T-helper 17 cell (primary cell): ENCODE data around the gene CEP43. TPM values are rescaled to one million over a fixed set of nuclear protein-coding genes. Genes with fewer than 3 reads are reported as not detected.
A peak's percentile ranks its signal among the peaks of the same experiment; 100 is the strongest.

Experiments used
- ATAC-seq: fragments of 150-1000 bp; cut with Tn5 transposase; 2 replicates; pipeline ENCODE4 v1.10.0; 2021; ENCODE audit warnings: mild to moderate bottlenecking, moderate library complexity
- DNase-seq, 3 donors: peaks; one replicate each; pipeline versions ENCODE4 v3.0.0 to v3.0.0-alpha.2; 2020 to 2021
- H3K9me3 ChIP-seq: one replicate; pipeline ENCODE4 v1.7.0; 2013; ENCODE audit warnings: low read length, mild to moderate bottlenecking; ENCODE audit not compliant: control insufficient read depth, poor library complexity, severe bottlenecking
- H3K27ac Mint-ChIP-seq: one replicate; pipeline ENCODE4 v1.8.0; 2022; ENCODE audit warnings: mild to moderate bottlenecking, moderate library complexity, mixed read lengths
- H3K27me3 Mint-ChIP-seq: one replicate; pipeline ENCODE4 v1.8.0; 2022; ENCODE audit warnings: mixed read lengths
- H3K36me3 Mint-ChIP-seq: one replicate; pipeline ENCODE4 v1.8.0; 2022; ENCODE audit warnings: low read depth, mixed read lengths
- H3K4me1 Mint-ChIP-seq: one replicate; pipeline ENCODE4 v1.8.0; 2022; ENCODE audit warnings: mild to moderate bottlenecking, mixed read lengths
- H3K4me3 Mint-ChIP-seq: one replicate; pipeline ENCODE4 v1.8.0; 2022; ENCODE audit warnings: mild to moderate bottlenecking, moderate library complexity, mixed read lengths
- total RNA-seq, 4 donors: library from RNA in 2 of 4; stranded (reverse) in 2 of 4; gene quantifications; one replicate each; pipeline ENCODE4 v1.2.3 and lab custom pipeline; 2022 to 2026

CEP43 gene
- total RNA-seq, 2 donors from 2014 or later, result 19.8 to 24.0 TPM

DNA sequence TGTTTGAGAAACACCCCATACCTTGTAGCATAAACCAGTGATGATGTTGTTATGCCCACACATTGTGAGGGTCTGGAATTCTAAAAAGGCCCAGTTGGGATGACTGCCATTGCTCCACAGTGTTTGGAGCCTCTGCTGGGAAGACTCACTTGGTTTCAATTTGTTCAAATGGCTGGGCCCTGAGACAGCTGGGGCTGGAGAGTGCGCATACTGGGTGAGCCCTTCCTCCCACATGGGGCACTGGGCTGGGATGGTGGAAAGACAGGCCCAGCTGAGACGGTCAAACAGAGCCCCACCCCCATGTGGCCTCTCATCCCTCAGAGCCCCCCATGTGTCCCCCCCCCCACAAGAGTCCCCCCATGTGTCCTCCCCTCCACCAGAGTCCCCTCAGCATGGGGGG is 22.6 kb upstream of the CEP43 start:
- no peak for DNase-seq

GRCh38 chr6:166977621-166978525 is 21.3 kb upstream of the CEP43 start:
- Mint-ChIP-seq H3K27ac (no peak overlapping the region), H3K4me3 (no peak overlapping the region)

More for the DNA sequence above, 22.6 kb upstream of the CEP43 start:
- Mint-ChIP-seq H3K27me3 (no peaks in the 10 kb centered on the region), H3K27ac (no peak overlapping the region), H3K36me3 (no peaks in the 10 kb centered on the region), H3K4me1 (peaks cover 8% of the 10 kb centered on the region), H3K4me3 (no peak overlapping the region)
- H3K9me3 ChIP-seq, result no peaks in the 10 kb centered on the region
- no peak for ATAC-seq

DNA sequence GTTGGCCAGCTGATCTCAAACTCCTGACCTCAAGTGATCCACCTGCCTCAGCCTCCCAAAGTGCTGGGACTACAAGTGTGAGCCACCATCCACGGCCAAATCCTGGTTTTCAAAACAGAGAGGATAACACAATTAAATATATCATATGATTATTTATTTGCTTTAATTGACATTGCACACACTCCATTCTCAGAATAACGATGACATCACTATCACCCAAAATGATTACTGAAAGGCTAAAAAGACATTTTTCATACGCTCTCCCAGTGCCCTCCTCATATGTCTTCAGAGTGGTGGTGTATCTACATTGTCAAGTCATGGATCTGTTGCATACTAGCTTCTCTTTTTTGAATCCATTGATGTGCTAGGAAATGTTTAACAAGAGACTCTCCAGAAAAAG is 18.5 kb upstream of the CEP43 start:
- ATAC-seq (no peak), DNase-seq (no peak)
- Mint-ChIP-seq H3K4me1 (peaks cover 4% of the 10 kb centered on the region), H3K27ac (no peak overlapping the region), H3K27me3 (no peaks in the 10 kb centered on the region), H3K4me3 (no peak overlapping the region), H3K36me3 (peaks cover 7% of the 10 kb centered on the region)
- H3K9me3 ChIP-seq, result no peaks in the 10 kb centered on the region

More at GRCh38 chr6:166977621-166978525, 21.3 kb upstream of the CEP43 start:
- ATAC-seq (no peak), DNase-seq (no peak)
- H3K9me3 ChIP-seq, result no peaks in the 10 kb centered on the region
- peaks cover 3% of the 10 kb centered on the region for H3K36me3 Mint-ChIP-seq
- H3K4me1 Mint-ChIP-seq, result peaks cover 8% of the 10 kb centered on the region
- no peaks in the 10 kb centered on the region for H3K27me3 Mint-ChIP-seq

DNA sequence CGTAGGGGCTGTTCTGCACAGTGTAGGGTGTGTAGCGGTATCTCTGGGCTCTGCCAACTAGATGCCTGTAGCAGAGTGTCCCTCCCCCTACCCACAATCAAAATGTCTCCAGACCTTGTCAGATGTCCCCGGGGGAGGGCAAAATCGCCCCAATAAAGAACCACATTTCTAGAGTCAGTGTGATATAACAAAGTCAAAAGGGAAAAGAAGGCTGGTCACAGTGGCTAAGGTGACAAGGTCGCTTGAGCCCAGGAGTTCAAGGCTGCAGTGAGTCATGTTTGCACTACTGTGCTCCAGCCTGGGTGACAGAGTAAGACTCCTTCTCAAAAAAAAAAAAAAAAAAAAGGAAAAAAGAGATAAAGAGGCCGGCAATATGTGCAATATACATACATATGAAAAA is 11.7 kb upstream of the CEP43 start:
- Mint-ChIP-seq H3K27me3 (no peaks in the 10 kb centered on the region), H3K36me3 (peaks cover 7% of the 10 kb centered on the region), H3K27ac (peak overlapping the region; percentile 29), H3K4me1 (peaks cover 20% of the 10 kb centered on the region), H3K4me3 (no peak overlapping the region)
- no peak for ATAC-seq
- no peaks in the 10 kb centered on the region for H3K9me3 ChIP-seq
- DNase-seq, result no peak

GRCh38 chr6:166987930-166988329 is 11.3 kb upstream of the CEP43 start:
- H3K4me3 Mint-ChIP-seq, result peak overlapping the region; percentile 53
- peaks cover 20% of the 10 kb centered on the region for H3K4me1 Mint-ChIP-seq
- peak; percentile 37 for ATAC-seq
- no peaks in the 10 kb centered on the region for H3K9me3 ChIP-seq
- H3K36me3 Mint-ChIP-seq, result peaks cover 3% of the 10 kb centered on the region
- peak overlapping the region; percentile 29 for H3K27ac Mint-ChIP-seq
- no peak for DNase-seq
- no peaks in the 10 kb centered on the region for H3K27me3 Mint-ChIP-seq

GRCh38 chr6:166988674-166989201 is 10.5 kb upstream of the CEP43 start:
- Mint-ChIP-seq H3K36me3 (no peaks in the 10 kb centered on the region), H3K4me1 (peaks cover 22% of the 10 kb centered on the region), H3K27me3 (no peaks in the 10 kb centered on the region), H3K27ac (no peak overlapping the region), H3K4me3 (no peak overlapping the region)
- DNase-seq (no peak), ATAC-seq (no peak)
- H3K9me3 ChIP-seq, result no peaks in the 10 kb centered on the region

- ATAC-seq (peak; percentile 92), DNase-seq (peak in 2 of 3 donors; percentile 13 to 45)
- Mint-ChIP-seq H3K4me1 (peaks cover 24% of the 10 kb centered on the region), H3K27me3 (no peaks in the 10 kb centered on the region), H3K36me3 (no peaks in the 10 kb centered on the region), H3K4me3 (no peak overlapping the region), H3K27ac (no peak overlapping the region)
- no peaks in the 10 kb centered on the region for H3K9me3 ChIP-seq
These were observed 9.7 kb upstream of the CEP43 start for GRCh38 chr6:166989427-166990032.

GRCh38 chr6:166996406-166996805 is 2.8 kb upstream of the CEP43 start:
- H3K4me3 Mint-ChIP-seq, result no peak overlapping the region
- H3K9me3 ChIP-seq, result no peaks in the 10 kb centered on the region
- no peak for DNase-seq
- H3K4me1 Mint-ChIP-seq, result peaks cover 36% of the 10 kb centered on the region
- H3K27me3 Mint-ChIP-seq, result no peaks in the 10 kb centered on the region
- no peak for ATAC-seq
- H3K27ac Mint-ChIP-seq, result peak overlapping the region; percentile 19
- peaks cover 3% of the 10 kb centered on the region for H3K36me3 Mint-ChIP-seq

- H3K9me3 ChIP-seq, result no peaks in the 10 kb centered on the region
- peak overlapping the region; percentile 80 for H3K27ac Mint-ChIP-seq
- H3K4me1 Mint-ChIP-seq, result peaks cover 38% of the 10 kb centered on the region
- peaks cover 5% of the 10 kb centered on the region for H3K36me3 Mint-ChIP-seq
- ATAC-seq (no peak), DNase-seq (no peak)
- H3K27me3 Mint-ChIP-seq, result no peaks in the 10 kb centered on the region
- H3K4me3 Mint-ChIP-seq, result peak overlapping the region; percentile 90
These were observed 1.8 kb upstream of the CEP43 start for GRCh38 chr6:166997348-166997747.

GRCh38 chr6:166997768-166998255 is 1.4 kb upstream of the CEP43 start:
- Mint-ChIP-seq H3K4me3 (peak overlapping the region; percentile 90), H3K36me3 (peaks cover 5% of the 10 kb centered on the region), H3K27me3 (no peaks in the 10 kb centered on the region), H3K4me1 (peaks cover 37% of the 10 kb centered on the region), H3K27ac (peak overlapping the region; percentile 80)
- DNase-seq (peak; percentile 22 to 39 (median 36)), ATAC-seq (peak; percentile 30)
- no peaks in the 10 kb centered on the region for H3K9me3 ChIP-seq

DNA sequence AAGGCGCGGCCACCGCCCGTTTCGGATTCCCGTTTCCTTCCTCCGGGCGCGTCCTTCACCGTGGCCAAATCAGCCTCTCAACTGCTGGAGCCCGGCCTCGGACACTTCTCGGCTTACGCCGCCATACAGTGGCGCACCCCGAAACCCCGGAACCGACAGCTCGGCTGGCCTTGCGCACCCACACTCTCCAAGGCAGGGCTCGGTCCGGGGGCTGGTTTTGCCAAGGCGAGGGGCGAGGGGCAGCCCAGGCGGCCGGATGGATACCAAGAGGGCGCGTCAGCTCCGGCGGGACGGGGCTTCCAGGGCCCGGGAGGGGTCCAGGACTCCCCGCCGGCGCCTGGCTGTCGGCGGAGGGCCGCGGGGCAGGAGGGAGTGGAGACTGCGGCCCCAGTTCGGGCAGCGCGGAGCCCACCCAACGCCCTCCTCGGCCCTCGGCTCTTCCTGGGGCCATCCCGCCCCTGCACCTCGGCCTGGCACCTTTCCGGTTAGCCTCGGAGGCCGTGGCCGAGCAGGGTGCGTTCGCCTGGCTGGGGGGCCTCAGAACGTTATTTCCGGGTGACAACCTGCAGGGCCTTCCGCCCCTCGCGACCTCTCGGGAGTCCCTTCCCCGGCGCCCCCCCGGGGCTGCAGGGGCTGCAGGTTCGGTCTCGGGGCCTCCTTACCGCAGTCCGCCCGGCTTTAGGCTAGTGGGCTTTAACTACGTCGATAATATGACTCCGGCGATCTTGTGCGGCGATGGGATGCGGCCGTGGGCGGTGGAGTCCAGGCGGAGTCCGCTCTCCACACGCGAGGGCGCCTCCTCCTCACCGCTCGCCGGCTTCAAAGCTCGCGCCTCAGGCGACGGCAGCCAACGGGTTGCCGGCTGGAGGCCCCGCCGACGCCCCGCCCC is 697 bp upstream of the CEP43 start:
- ATAC-seq (peak; percentile 2), DNase-seq (peak in 2 of 3 donors; percentile 9 to 15)
- no peaks in the 10 kb centered on the region for H3K9me3 ChIP-seq
- peak overlapping the region; percentile 90 for H3K4me3 Mint-ChIP-seq
- H3K36me3 Mint-ChIP-seq, result peaks cover 5% of the 10 kb centered on the region
- no peaks in the 10 kb centered on the region for H3K27me3 Mint-ChIP-seq
- H3K4me1 Mint-ChIP-seq, result peaks cover 35% of the 10 kb centered on the region
- peak overlapping the region; percentile 90 for H3K27ac Mint-ChIP-seq

DNA sequence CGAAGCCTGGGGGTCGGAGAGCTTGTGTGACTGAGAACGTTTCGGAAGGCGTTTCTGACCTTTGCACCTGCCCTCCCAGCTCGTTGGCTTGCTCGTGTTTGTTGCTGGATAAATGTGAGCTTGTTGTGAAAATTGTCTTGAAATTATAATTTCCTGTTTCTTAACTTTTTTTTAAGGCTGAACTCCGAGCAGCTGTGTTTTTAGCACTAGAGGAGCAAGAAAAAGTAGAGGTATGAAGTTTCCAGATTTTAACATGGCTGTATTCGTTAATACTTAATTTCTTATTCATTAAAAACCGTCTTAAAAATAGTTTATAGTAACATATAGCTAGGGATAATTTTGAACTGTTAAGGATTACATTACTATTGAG is 672 bp downstream of the CEP43 start:
- H3K4me3 Mint-ChIP-seq, result peak overlapping the region; percentile 87
- DNase-seq (peak in 1 of 3 donors; percentile 10), ATAC-seq (no peak)
- peaks cover 5% of the 10 kb centered on the region for H3K36me3 Mint-ChIP-seq
- peaks cover 30% of the 10 kb centered on the region for H3K4me1 Mint-ChIP-seq
- H3K27ac Mint-ChIP-seq, result peak overlapping the region; percentile 90
- no peaks in the 10 kb centered on the region for H3K27me3 Mint-ChIP-seq
- H3K9me3 ChIP-seq, result no peaks in the 10 kb centered on the region
